GM19239 (cell line): Measurements from ENCODE around the gene CHCHD5.

ENCODE experiments used
- DNase-seq: peaks from one replicate; pipeline ENCODE4 v3.0.0; 2011; ENCODE audit warnings: low spot score; ENCODE audit not compliant: insufficient read length
- FAIRE-seq: peaks from 2 replicates; lab custom pipeline; 2011; peaks lifted over from hg19 to GRCh38; lab: Jason Lieb, UNC

The CHCHD5 gene

DNA sequence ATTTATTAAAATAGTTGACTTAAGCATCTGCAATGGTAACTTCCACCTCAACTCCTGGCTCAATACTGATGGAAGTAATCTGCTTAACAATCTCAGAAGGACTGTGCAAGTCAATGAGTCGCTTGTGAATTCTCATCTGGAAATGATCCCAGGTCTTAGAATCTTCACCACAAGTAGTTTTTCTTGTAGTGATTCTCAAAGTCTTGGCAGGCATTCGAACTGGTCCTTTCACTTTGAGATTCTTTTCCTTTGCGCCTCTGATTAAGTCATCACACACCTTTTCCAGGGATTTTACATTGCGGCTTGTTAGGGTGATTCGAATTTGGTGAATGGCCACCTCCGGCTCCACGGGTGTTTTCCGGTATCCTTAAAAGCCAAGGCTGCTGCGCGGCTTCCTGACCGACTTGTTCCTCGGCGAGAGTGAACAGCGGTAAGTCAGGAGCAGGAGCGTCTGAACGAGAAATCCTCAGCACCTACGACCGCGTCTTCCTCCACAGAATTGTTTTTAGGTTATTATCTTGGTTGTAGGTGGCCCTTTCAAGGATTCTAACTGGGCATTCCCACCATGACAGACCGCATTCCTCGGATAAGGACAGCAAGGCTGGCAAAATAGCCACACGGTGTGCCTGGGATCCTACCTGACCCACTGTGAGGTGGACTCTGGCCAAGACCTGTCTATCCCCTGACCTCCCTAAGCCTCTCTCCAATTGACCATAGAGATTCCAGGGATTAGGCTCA lies 37.5 kb downstream of the CHCHD5 start:
- DNase-seq (no peak), FAIRE-seq (no peak)

DNA sequence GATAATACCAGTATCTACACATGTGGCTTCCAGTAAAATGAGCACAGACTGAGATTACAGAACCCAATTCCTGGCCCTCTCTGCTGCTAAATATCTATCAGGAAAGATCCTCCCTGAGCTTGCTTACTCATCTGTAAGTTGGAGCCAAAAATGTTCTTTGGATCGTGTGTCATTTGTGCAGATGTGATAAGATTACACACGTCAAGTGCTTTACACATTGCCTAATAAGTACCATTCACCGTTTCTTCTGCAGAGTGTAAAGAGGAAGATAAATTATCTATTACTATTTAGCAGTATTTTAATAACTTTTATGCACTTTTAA lies 38.1 kb downstream of the CHCHD5 start:
- no peak for FAIRE-seq
- DNase-seq: no peak

DNA sequence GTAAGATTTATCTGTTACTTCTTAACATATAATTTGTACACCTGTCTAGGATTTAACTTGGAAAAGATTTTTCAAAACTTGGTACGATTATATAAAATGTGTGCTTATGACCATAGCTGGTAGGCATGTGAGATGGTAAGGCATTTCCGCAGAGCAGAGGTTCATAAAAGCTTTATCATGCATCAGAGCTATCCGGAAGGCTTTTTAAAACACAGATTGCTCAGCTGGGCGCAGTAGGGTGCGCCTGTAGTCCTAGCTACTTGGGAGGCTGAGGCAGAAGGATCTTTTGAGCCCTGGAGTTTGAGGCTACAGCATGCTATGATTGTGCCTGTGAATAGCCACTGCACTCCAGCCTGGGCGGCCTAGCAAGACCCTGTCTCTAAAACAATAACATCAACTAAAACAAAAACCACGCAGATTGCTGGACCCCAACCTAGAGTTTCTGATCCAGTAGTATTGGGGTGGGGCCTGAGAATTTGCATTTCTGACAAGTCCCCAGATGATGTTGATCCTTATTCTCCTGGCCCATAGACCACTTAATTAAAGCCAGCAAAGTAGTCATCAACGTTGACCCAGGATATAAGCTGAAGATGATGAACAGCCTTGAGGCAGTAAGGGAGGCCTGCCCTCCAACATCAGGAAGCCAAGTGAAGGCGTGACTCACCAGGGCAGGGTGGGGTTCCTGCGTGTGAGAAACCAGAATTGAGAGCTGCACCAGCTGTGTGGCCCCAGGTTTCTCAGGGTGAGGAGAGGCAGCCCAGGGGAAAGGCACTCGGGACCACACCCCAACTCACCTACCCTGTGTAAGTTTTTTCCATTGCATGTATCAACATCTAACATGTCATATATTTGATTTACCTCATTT lies 39.7 kb downstream of the CHCHD5 start:
- DNase-seq (no peak), FAIRE-seq (no peak)

DNA sequence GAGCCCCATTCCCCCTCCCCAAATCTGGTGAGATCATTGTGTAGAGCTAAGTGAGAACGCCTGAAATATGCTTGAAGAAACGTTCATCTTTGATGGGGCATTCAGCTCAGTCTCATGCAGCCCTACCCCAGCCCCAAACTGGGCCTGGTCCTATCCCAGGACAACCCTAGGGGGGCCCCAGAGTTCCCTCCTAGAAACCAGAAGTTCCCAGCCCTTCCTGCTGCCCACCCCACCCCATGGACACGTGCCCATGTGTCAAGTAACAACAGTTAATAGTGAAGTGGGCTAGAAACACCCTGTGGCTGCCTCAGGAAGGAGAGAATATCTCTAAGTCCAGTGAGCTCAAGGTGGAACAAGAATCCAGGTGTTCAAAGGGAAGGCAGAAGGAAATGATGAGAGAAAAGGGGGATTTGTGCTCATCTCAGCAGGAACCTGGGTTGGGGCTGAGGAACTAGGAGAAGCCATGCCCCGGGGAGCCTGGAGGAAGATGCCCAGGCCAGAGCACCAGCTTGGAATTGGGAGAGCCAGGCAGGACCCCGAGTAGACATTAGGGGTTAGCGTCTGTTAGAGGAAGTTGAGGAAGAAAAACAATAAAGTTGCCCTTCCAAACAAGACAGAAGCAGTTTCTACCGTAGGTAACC lies 41.2 kb downstream of the CHCHD5 start:
- DNase-seq (no peak), FAIRE-seq (no peak)

DNA sequence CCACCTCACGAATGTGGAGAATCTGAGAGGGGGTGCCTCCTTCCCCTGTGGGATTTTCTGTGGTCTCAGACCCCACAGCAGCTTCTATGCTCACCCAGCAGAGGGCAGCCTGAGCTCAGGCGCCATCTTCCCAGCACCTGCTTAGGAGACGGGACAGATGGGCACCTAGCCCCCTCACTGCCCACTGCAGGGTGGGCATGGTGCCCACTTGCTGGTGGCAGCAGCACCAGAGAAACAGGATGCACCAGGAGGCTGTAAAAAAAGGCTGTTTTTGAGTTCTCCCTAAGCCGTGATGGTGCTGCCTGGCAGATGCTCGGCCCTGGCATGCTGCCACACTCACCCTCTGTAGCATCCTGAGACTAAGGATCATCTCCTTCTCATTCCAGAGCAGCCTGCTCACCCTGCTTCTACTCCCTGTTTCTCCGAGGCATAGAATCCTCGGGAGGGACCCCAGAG lies 42.2 kb downstream of the CHCHD5 start:
- FAIRE-seq (no peak), DNase-seq (no peak)

DNA sequence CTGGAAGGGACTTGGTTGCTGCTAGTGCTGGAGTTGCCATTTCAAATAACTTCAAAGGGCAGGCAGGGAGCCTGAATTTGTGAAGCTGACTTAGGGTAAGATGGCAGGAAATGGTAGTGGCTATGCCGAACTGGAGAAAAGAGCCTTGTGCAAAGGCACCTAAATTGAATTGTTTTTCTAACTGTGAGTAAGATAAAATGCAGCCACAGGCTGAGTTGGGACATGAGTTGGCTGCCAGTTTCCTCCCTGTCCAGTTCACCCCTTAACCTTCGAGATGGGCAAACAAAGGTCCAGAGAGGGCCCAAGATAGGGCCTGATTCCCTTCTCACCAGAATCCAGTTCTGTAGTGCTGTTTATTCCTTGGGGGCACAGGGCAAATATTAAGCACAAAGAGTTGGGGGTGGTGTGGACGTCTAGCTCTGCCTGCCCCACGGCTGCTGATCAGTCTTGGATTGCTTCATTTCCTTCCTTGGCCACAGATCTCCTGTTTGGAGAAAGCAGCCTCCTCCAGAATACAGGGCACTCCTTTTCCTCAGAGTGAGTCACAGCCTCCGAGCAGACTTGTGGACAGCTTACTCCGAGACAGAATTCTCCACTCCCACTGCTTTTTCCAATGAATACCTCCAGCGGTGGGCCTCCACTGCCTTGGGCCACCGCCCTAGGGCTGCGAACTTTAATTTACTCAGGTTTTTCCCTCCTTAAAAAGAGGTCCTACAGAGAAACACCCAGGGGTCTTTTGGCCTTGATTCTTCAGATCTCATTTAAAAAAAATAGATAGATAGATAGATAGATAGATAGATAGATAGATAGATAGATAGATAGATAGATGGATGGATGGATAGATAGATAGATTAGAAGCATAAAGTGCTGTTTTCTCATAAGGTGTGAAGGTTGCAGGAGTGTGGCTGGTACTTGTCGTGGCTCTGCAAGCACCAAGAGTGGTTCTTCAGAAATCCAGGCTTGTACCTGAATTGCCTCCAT lies 42.9 kb downstream of the CHCHD5 start:
- no peak for FAIRE-seq

DNA sequence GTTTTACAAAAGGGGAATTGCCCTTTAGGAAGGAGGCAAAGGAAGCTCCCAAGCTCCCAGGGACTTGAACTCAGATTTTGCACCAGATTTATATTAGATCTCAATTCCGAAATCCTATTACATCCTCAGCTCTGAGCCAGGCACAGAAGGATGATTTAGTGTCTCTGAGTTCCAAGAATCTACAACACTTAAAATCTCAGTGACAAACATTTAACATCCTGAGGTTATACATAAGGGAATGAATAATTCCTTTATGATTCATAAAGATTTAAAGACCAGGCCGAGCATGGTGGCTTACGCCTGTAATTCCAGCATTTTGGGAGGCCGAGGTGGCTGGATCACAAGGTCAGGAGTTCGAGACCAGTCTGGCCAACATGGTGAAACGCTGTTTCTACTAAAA lies 44.8 kb downstream of the CHCHD5 start:
- DNase-seq (no peak), FAIRE-seq (no peak)

More for the DNA sequence above, 42.9 kb downstream of the CHCHD5 start:
- DNase-seq: no peak

DNA sequence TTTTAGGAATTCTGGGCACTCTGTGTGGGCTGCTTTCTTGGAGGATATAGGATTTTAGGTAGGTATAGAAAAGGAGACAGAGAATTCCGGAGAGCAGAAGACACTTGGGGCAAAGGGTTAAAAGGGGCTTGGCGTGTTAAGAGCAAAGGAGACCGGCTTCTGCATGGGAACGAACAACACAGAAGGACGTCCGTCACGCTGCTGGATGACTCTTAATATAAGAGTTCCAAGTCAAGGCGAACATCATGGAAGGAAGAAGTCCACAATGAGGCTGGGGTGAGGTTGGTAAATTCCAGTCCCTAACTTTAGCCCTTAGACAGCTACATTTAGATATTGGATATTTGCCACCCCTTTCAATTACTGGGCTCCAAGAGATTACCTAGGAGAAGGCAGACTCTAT lies 45.4 kb downstream of the CHCHD5 start:
- FAIRE-seq (no peak), DNase-seq (no peak)

DNA sequence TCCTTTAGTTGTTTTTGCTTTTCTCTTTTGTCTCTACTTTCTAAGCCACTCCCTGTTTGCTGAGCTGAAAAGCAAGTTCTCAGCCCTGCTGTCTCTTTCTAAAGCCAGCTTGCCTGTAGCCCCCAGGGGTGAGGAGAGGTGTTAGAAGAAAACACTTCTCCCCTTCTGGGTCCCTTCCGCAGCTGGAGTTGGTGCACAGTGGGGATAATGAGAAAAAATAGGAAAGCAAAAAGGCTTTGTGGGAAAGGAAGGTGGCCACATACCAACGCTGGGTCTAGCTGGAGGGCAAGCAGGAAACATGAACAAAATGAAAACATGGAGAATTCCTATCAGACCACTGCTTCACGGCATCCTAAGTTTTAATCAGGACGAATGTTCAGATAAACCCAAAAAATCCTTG lies 45.9 kb downstream of the CHCHD5 start:
- FAIRE-seq: no peak

DNA sequence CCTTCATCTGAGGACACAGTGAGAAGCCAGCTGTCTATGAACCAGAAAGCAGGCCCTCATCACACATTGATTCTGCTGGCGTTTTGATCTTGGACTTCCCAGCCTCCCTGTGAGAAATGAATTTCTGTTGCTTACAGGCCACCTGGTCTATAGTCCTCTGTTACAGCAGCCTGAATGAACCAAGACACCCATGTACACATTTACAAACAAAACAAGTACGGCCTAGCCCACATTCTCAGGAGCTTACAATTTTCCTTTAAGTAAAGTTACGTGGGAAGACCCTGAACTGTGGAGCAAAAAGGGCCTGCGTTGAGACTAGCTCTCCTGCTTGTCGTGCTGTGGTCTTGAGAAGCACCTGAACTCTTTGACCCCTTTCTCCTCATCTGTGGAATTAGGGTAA lies 49.3 kb downstream of the CHCHD5 start:
- FAIRE-seq (no peak), DNase-seq (no peak)

More for the DNA sequence above, 45.9 kb downstream of the CHCHD5 start:
- DNase-seq: no peak

DNA sequence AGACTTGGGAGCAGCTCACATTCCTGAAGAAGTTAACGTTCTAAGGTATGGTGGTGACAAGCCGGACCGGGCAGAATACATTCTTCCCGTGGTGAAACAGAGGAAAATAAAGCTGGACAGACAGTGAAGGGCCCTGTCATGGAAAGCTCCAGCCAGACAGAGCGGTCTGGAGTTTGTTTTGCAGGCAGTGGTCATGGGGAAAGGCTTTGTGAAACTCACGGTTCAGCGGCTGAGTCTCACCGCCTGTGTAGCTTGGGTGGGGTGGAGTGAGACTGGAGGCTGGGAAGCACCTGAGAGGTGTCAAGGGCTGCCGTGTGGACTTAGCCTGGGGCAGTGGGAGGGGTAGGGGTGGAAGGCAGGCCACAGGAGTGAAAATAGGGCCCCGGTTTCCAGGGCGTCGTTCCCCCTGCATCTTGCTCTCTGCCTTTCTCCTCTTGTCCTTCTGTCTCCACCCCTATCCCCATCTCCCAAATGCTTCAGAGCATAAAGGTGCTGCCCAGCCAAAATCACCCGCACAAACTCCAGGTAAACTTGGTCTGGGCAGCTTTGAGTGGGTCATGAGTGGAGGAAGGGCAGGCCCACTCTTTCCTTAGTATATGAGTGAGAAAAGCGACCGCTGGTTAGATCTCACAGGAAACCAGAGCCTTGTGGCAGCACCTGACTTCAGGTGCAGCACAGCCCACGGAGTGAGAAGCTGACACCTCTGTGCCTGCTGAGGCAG lies 49.9 kb downstream of the CHCHD5 start:
- FAIRE-seq (peak; percentile 42), DNase-seq (no peak)

DNA sequence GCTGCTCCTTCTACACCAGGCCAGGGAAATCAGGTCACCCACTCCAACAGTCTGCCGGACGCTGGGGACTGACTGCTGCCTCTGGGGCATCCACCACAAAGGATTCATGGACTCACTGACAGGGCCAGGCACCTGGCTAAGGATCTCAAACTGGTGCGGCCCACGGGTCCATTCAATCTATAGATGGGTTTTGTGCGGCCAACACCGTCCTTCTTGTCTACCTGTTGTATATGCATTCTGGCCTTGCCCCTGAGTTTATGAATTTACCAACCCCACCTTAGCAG lies 50.4 kb downstream of the CHCHD5 start:
- FAIRE-seq (no peak), DNase-seq (no peak)

DNA sequence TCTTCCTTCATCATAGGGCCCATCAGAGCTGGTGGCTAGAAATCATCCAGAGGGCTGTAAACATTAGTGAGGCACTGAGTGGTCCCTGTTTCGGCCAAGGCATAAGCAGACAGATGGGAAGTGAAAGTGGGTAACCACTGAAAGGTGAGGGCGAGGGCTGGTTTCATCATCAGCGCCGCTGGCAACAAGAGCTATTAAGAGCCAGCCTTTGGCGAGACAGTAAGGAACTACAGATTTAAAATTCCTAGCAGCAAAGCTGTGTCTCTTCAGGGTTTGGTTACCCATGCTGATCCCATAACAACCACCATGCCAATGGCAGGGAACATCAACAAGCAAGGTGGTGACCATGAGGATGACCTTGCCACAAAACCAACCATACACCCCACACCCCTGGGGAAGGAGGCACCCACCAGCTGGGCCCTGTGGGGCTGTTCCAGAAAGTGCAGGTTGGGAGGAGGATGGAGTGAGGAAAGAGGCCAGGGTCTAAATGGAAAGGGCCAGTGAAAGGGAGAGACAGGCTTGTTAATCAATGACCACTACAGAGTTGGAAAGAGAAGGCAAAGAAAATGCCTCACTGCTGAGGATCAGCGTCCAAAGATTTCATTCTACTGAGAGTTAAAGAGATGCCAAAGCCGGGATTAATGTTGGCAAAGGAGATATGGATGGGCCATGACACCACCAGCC lies 52.3 kb downstream of the CHCHD5 start:
- FAIRE-seq: peak; percentile 84
- peak; percentile 38 for DNase-seq

DNA sequence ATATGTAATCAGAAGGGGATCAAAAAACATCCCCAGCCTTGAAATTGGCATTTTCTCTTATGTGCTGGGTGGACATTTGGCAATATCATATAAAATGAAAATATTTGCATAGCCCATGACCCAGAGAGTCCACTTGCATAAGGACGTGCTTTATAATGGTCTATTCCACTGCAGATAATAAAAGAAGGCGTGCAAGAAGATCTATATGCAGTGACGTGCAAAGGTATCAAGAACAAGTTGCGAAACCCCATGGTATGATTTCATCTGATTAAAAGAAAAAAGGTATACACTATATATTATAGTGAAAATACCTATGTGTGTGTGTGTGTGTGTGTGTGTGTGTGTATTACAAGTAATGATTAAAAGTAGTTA lies 52.9 kb downstream of the CHCHD5 start:
- FAIRE-seq: no peak

More for the DNA sequence above, 52.9 kb downstream of the CHCHD5 start:
- no peak for DNase-seq
